IPS-NIHi7 (cell line): ENCODE data around the gene RAMACL.

Experiments used
- DNase-seq: peaks from one replicate; pipeline ENCODE4 v3.0.0; 2012; ENCODE audit warnings: mixed read lengths; ENCODE audit errors: extremely low spot score

Gene RAMACL

DNA sequence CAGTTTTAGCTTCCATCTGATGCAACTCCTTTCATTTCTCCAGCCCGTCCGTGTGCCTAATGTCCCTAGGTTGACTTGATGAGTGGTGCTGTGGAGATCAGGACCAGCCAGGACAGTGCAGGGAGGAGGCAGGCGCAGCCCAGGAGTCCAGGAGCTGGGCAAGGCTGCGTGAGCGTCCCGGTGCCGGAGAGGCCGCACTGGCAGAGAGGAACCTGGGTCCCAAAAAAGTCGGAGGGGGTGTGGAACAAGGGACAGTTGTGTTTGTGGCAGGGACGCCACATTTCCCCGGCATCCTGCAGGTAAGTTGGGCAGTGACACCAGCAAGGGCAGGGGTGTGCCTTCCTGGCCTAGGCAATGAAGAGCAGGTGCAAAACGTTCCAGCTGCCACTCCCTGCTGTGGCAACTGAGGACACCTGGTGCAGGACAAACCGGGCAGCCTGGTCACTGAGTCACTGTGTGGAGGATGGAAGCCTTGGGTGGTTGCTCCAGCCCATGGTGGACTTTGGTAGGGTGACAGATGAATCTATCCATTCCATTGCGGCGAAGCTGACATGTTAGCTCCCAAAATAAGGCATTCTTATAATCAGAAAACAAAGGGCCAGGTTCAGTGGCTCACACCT is 53.2 kb downstream of the RAMACL start:
- no peak for DNase-seq
